AG09309 (cell line): ENCODE results near the gene HPS6.
"Not testable (repeated sequence)": the region's sequence is repeated elsewhere in the genome, so short reads cannot be mapped to it uniquely, and the experiment has no call there.

Source experiments
- DNase-seq: peaks from one replicate; pipeline ENCODE4 v3.0.0-alpha.2; 2010; ENCODE audit warnings: low read depth
- H3K4me3 ChIP-seq: 2 replicates; pipeline ENCODE4 v1.5.1; 2011; ENCODE audit warnings: mild to moderate bottlenecking, low read depth, low read length, moderate library complexity; ENCODE audit not compliant: control insufficient read depth
- CTCF ChIP-seq: IDR thresholded peaks from 2 replicates; pipeline ENCODE4 v1.5.1; 2011; ENCODE audit warnings: mild to moderate bottlenecking, low read depth, low read length, inconsistent platforms; ENCODE audit not compliant: insufficient read depth, control insufficient read depth; ENCODE audit errors: missing control alignments

HPS6 gene

GRCh38 chr10:102038410-102038809, 26.7 kb upstream of the HPS6 start:
- TF ChIP-seq CTCF = no peak
- no peak overlapping the region for H3K4me3 ChIP-seq

GRCh38 chr10:102040305-102041050, 24.7 kb upstream of the HPS6 start:
- no peak overlapping the region for H3K4me3 ChIP-seq
- TF ChIP-seq CTCF = no peak
- DNase-seq = no peak

More at GRCh38 chr10:102038410-102038809, 26.7 kb upstream of the HPS6 start:
- DNase-seq = no peak

GRCh38 chr10:102045292-102045691, 19.9 kb upstream of the HPS6 start:
- no peak for TF ChIP-seq CTCF
- no peak for DNase-seq
- no peak overlapping the region for H3K4me3 ChIP-seq

- H3K4me3 ChIP-seq = no peak overlapping the region
- DNase-seq = no peak
- TF ChIP-seq CTCF = no peak
These were observed 19.1 kb upstream of the HPS6 start for GRCh38 chr10:102046095-102046494.

- H3K4me3 ChIP-seq = peak overlapping the region; percentile 94
- DNase-seq = not testable (repeated sequence)
These were observed 10.1 kb upstream of the HPS6 start for GRCh38 chr10:102054881-102055646.

- TF ChIP-seq CTCF = no peak
These were observed 9.3 kb upstream of the HPS6 start, which contains the start of gene ARMH3 for GRCh38 chr10:102055647-102056419. Gene ARMH3 (minus strand): TSS chr10:102056173. CDS start chr10:102040114, 16,059 bp downstream.

More at GRCh38 chr10:102055647-102056419, 9.3 kb upstream of the HPS6 start, which contains the start of gene ARMH3:
- peak; percentile 87 for DNase-seq
- peak within 1 kb of the TSS; percentile 94 for H3K4me3 ChIP-seq
